Peyer's patch (tissue), 4 donors: ENCODE results near the gene RHBDD1.

Experiments
- CTCF ChIP-seq, 6 experiments: fragments of 450-650 bp in 4 of 6; fragments of 200-600 bp in 2 of 6; sonication (generic) in 1 of 6; IDR thresholded peaks; one replicate each; pipeline ENCODE4 v1.5.1; 2017 to 2019; ENCODE audit warnings: antibody characterized with exemption in 6 of 6, mild to moderate bottlenecking in 3 of 6, moderate library complexity in 1 of 6
- POLR2A ChIP-seq, 2 donors: fragments of 450-650 bp; IDR thresholded peaks; one replicate each; pipeline ENCODE4 v1.5.1; 2017; ENCODE audit warnings: antibody characterized with exemption in 2 of 2, mild to moderate bottlenecking in 2 of 2, moderate library complexity in 2 of 2

- no peak for TF ChIP-seq CTCF (IDR thresholded peaks at IDR 0.05)
- TF ChIP-seq POLR2A (IDR thresholded peaks at IDR 0.05), result no peak
These were observed 57.4 kb downstream of the RHBDD1 start for GRCh38 chr2:226893216-226893615.
